ENCODE results near the gene BCL2L12. TPM values are rescaled to one million over a fixed set of nuclear protein-coding genes. Genes with fewer than 3 reads are reported as not detected.

BCL2L12 gene
- total and polyA plus RNA-seq, 2 of the 13 experiments (the other 11 are each of a cell fraction or from before 2014, with no cell fraction given) = 26.8 to 40.8 TPM

DNA sequence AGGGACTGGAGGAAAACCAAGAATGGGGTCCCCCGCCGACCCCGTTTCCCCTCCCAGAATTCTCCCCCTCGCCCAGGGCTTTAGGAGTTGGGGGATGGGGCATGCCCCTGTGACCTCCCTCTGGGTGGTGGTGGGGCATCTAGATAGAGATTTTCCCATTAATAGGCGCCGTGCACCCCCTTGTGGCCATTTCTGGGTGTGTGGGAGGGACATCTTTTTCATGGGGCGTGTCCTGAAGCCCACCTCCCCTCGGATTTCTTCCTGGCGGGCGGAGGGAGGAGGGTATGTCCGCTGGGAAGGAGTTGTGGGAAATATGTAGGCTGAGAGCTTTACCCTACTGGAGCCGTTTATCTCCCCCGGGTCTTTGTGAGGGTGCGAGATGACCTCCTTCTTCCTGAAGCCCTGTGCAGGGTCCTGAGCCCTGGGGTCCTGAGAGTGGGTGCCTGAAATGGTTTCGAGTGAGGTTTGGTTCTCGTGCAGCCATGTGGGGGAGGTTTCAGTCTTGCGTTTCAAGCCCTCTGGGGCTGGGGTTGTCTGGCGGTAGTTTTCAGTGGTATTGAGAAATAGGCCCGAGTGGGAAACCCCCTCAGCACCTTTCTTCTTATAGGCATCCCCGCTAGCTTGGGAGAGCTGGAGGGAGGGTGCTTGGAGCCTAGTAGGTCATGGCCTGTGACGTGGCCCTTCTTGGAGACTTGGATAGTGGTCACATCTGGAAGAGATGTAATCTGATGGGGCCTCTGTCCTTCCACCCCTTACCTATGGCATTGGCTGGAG, 12.4 kb downstream of the BCL2L12 start (continued):
- TF ChIP-seq HMGA1 (CRISPR knock-in tag; conservative IDR thresholded peaks at IDR 0.05) (no peak), ZBTB7A (CRISPR knock-in tag; IDR thresholded peaks at IDR 0.05) (peak; percentile 30; the same call in 1 of the 2 replicates), ZFP1 (CRISPR knock-in tag; IDR thresholded peaks at IDR 0.05) (no peak), YY1 (IDR thresholded peaks at IDR 0.05; ENCODE audit: insufficient read depth, insufficient replicate concordance, low read depth, low read length) (peak; percentile 7), PHB2 (IDR thresholded peaks at IDR 0.05; ENCODE audit: partially characterized antibody) (no peak), ZNF616 (CRISPR knock-in tag; IDR thresholded peaks at IDR 0.05; ENCODE audit: low read depth) (no peak), TRIM24 (CRISPR knock-in tag; IDR thresholded peaks at IDR 0.05) (no peak), ZNF572 (CRISPR knock-in tag; IDR thresholded peaks at IDR 0.05) (no peak), ZNF446 (CRISPR knock-in tag; IDR thresholded peaks at IDR 0.05) (no peak), ZNF484 (CRISPR knock-in tag; IDR thresholded peaks at IDR 0.05; ENCODE audit: borderline replicate concordance, low read depth) (no peak), HNF4A (CRISPR knock-in tag; IDR thresholded peaks at IDR 0.05) (no peak), RFX3 (CRISPR knock-in tag; IDR thresholded peaks at IDR 0.05) (no peak), SMC3 (IDR thresholded peaks at IDR 0.05; ENCODE audit: low read length) (0 out of 2 replicates have a peak, but pooled peaks have one; percentile 16), SP1 (IDR thresholded peaks at IDR 0.05) (no peak), SP1 (CRISPR knock-in tag; IDR thresholded peaks at IDR 0.05) (peak; percentile 34; the same call in 1 of the 2 replicates), ZNF3 (CRISPR knock-in tag; IDR thresholded peaks at IDR 0.05) (no peak)
- TF ChIP-seq, protein P1, sequence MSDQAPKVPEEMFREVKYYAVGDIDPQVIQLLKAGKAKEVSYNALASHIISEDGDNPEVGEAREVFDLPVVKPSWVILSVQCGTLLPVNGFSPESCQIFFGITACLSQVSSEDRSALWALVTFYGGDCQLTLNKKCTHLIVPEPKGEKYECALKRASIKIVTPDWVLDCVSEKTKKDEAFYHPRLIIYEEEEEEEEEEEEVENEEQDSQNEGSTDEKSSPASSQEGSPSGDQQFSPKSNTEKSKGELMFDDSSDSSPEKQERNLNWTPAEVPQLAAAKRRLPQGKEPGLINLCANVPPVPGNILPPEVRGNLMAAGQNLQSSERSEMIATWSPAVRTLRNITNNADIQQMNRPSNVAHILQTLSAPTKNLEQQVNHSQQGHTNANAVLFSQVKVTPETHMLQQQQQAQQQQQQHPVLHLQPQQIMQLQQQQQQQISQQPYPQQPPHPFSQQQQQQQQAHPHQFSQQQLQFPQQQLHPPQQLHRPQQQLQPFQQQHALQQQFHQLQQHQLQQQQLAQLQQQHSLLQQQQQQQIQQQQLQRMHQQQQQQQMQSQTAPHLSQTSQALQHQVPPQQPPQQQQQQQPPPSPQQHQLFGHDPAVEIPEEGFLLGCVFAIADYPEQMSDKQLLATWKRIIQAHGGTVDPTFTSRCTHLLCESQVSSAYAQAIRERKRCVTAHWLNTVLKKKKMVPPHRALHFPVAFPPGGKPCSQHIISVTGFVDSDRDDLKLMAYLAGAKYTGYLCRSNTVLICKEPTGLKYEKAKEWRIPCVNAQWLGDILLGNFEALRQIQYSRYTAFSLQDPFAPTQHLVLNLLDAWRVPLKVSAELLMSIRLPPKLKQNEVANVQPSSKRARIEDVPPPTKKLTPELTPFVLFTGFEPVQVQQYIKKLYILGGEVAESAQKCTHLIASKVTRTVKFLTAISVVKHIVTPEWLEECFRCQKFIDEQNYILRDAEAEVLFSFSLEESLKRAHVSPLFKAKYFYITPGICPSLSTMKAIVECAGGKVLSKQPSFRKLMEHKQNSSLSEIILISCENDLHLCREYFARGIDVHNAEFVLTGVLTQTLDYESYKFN (CRISPR knock-in tag; conservative IDR thresholded peaks at IDR 0.05) = no peak
- TF ChIP-seq, protein P2, sequence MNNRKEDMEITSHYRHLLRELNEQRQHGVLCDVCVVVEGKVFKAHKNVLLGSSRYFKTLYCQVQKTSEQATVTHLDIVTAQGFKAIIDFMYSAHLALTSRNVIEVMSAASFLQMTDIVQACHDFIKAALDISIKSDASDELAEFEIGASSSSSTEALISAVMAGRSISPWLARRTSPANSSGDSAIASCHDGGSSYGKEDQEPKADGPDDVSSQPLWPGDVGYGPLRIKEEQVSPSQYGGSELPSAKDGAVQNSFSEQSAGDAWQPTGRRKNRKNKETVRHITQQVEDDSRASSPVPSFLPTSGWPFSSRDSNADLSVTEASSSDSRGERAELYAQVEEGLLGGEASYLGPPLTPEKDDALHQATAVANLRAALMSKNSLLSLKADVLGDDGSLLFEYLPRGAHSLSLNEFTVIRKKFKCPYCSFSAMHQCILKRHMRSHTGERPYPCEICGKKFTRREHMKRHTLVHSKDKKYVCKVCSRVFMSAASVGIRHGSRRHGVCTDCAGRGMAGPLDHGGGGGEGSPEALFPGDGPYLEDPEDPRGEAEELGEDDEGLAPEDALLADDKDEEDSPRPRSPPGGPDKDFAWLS (CRISPR knock-in tag; IDR thresholded peaks at IDR 0.05; ENCODE audit: borderline replicate concordance) = no peak
- TF ChIP-seq, protein P3, sequence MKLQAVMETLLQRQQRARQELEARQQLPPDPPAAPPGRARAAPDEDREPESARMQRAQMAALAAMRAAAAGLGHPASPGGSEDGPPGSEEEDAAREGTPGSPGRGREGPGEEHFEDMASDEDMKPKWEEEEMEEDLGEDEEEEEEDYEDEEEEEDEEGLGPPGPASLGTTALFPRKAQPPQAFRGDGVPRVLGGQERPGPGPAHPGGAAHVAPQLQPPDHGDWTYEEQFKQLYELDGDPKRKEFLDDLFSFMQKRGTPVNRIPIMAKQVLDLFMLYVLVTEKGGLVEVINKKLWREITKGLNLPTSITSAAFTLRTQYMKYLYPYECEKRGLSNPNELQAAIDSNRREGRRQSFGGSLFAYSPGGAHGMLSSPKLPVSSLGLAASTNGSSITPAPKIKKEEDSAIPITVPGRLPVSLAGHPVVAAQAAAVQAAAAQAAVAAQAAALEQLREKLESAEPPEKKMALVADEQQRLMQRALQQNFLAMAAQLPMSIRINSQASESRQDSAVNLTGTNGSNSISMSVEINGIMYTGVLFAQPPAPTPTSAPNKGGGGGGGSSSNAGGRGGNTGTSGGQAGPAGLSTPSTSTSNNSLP (IDR thresholded peaks at IDR 0.05; ENCODE audit: low read depth, low read length) = 0 out of 2 replicates have a peak, but pooled peaks have one; percentile 41
- TF ChIP-seq, protein P4, sequence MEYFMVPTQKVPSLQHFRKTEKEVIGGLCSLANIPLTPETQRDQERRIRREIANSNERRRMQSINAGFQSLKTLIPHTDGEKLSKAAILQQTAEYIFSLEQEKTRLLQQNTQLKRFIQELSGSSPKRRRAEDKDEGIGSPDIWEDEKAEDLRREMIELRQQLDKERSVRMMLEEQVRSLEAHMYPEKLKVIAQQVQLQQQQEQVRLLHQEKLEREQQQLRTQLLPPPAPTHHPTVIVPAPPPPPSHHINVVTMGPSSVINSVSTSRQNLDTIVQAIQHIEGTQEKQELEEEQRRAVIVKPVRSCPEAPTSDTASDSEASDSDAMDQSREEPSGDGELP (IDR thresholded peaks at IDR 0.05; ENCODE audit: borderline replicate concordance, low read depth) = no peak
- TF ChIP-seq, protein P5, sequence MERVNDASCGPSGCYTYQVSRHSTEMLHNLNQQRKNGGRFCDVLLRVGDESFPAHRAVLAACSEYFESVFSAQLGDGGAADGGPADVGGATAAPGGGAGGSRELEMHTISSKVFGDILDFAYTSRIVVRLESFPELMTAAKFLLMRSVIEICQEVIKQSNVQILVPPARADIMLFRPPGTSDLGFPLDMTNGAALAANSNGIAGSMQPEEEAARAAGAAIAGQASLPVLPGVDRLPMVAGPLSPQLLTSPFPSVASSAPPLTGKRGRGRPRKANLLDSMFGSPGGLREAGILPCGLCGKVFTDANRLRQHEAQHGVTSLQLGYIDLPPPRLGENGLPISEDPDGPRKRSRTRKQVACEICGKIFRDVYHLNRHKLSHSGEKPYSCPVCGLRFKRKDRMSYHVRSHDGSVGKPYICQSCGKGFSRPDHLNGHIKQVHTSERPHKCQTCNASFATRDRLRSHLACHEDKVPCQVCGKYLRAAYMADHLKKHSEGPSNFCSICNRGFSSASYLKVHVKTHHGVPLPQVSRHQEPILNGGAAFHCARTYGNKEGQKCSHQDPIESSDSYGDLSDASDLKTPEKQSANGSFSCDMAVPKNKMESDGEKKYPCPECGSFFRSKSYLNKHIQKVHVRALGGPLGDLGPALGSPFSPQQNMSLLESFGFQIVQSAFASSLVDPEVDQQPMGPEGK (CRISPR knock-in tag; IDR thresholded peaks at IDR 0.05) = peak; percentile 68

Data from HepG2 (cell line).